CD14-positive monocyte (primary cell): ENCODE results near the gene AKAP12. TPM values are rescaled to one million over a fixed set of nuclear protein-coding genes. Genes with fewer than 3 reads are reported as not detected.

ENCODE experiments used
- DNase-seq, 3 donors: peaks; one replicate each; pipeline ENCODE4 v3.0.0-alpha.2; 2011 to 2022
- H2AFZ ChIP-seq: 2 replicates; pipeline ENCODE4 v1.6.0; 2012; ENCODE audit warnings: mild to moderate bottlenecking, low read depth, low read length, inconsistent platforms; ENCODE audit not compliant: insufficient read depth, poor library complexity, severe bottlenecking
- H3K27ac ChIP-seq, 2 donors: 1 replicate in 1 of 2; 2 replicates in 1 of 2; pipeline ENCODE4 v1.5.1; 2012 to 2013; ENCODE audit warnings: low read length in 2 of 2, control low read depth in 1 of 2, inconsistent platforms in 1 of 2, low read depth in 1 of 2, mild to moderate bottlenecking in 1 of 2
- H3K27me3 ChIP-seq, 2 donors: one replicate each; pipeline versions ENCODE4 v1.6.0 to v1.6.1; 2011 to 2013; ENCODE audit warnings: low read length in 2 of 2; ENCODE audit not compliant: control insufficient read depth in 2 of 2, insufficient read depth in 2 of 2
- H3K36me3 ChIP-seq, 2 donors: replicated peaks in 1 of 2; 1 replicate in 1 of 2; 2 replicates in 1 of 2; pipeline versions ENCODE4 v1.5.1 to v1.6.1; 2012 to 2013; ENCODE audit warnings: low read length in 2 of 2, control low read depth in 1 of 2, inconsistent platforms in 1 of 2, mild to moderate bottlenecking in 1 of 2; ENCODE audit not compliant: insufficient read depth in 2 of 2, control insufficient read depth in 1 of 2
- H3K4me1 ChIP-seq, 2 donors: 1 replicate in 1 of 2; 2 replicates in 1 of 2; pipeline versions ENCODE4 v1.5.1 to v1.6.1; 2012 to 2013; ENCODE audit warnings: low read length in 2 of 2, control low read depth in 1 of 2, inconsistent platforms in 1 of 2, mild to moderate bottlenecking in 1 of 2, moderate library complexity in 1 of 2; ENCODE audit not compliant: insufficient read depth in 2 of 2, control insufficient read depth in 1 of 2
- H3K4me2 ChIP-seq: replicated peaks from 2 replicates; pipeline ENCODE3; 2012; ENCODE audit warnings: low read length, moderate library complexity, mild to moderate bottlenecking; ENCODE audit not compliant: poor library complexity, severe bottlenecking; ENCODE audit errors: extremely low read depth
- H3K4me3 ChIP-seq, 3 experiments: fragments of 200-600 bp in 1 of 3; sonication (generic) in 1 of 3; replicated peaks in 1 of 3; 1 replicate in 2 of 3; 2 replicates in 1 of 3; pipeline ENCODE4 v1.5.1; 2011 to 2013; ENCODE audit warnings: low read length in 3 of 3, mild to moderate bottlenecking in 3 of 3, control low read depth in 2 of 3, low read depth in 2 of 3, inconsistent platforms in 1 of 3, moderate library complexity in 1 of 3
- H3K79me2 ChIP-seq: 2 replicates; pipeline ENCODE4 v1.6.0; 2012; ENCODE audit warnings: mild to moderate bottlenecking, control low read depth, inconsistent platforms, low read length, moderate library complexity; ENCODE audit not compliant: insufficient read depth
- H3K9ac ChIP-seq: 2 replicates; pipeline ENCODE4 v1.6.0; 2017; ENCODE audit warnings: low read length, mild to moderate bottlenecking; ENCODE audit not compliant: insufficient read depth, poor library complexity, severe bottlenecking
- H3K9me3 ChIP-seq, 2 donors: replicated peaks in 1 of 2; 1 replicate in 1 of 2; 2 replicates in 1 of 2; pipeline versions ENCODE4 v1.5.1 to v1.6.1; 2012 to 2013; ENCODE audit warnings: low read length in 2 of 2, control low read depth in 1 of 2; ENCODE audit not compliant: control insufficient read depth in 1 of 2, insufficient read depth in 1 of 2
- H4K20me1 ChIP-seq: 2 replicates; pipeline ENCODE4 v1.6.0; 2012; ENCODE audit warnings: mild to moderate bottlenecking, low read length, control low read depth, moderate library complexity; ENCODE audit not compliant: insufficient read depth
- H3K27ac Mint-ChIP-seq, 7 donors: one replicate each; pipeline ENCODE4 v1.8.0; 2020; ENCODE audit warnings: mild to moderate bottlenecking in 7 of 7, mixed read lengths in 7 of 7, moderate library complexity in 6 of 7, inconsistent platforms in 2 of 7
- H3K27me3 Mint-ChIP-seq, 3 donors: one replicate each; pipeline ENCODE4 v1.8.0; 2021 to 2022; ENCODE audit warnings: low read depth in 3 of 3, mild to moderate bottlenecking in 3 of 3, mixed read lengths in 3 of 3, moderate library complexity in 3 of 3, inconsistent platforms in 1 of 3
- H3K36me3 Mint-ChIP-seq, 2 donors: one replicate each; pipeline ENCODE4 v1.8.0; 2020; ENCODE audit warnings: mixed read lengths in 2 of 2, inconsistent platforms in 1 of 2, mild to moderate bottlenecking in 1 of 2
- H3K4me1 Mint-ChIP-seq: one replicate; pipeline ENCODE4 v1.8.0; 2020; ENCODE audit warnings: mild to moderate bottlenecking, mixed read lengths
- H3K4me3 Mint-ChIP-seq, 2 donors: one replicate each; pipeline ENCODE4 v1.8.0; 2020; ENCODE audit warnings: mild to moderate bottlenecking in 2 of 2, mixed read lengths in 2 of 2, moderate library complexity in 1 of 2
- H3K9me3 Mint-ChIP-seq, 7 donors: one replicate each; pipeline ENCODE4 v1.8.0; 2020 to 2022; ENCODE audit warnings: mixed read lengths in 7 of 7, mild to moderate bottlenecking in 6 of 7, moderate library complexity in 6 of 7, inconsistent platforms in 2 of 7
- WGBS: methylation state at CpG from one replicate; pipeline ENCODE4 v1.1.5; 2013; ENCODE audit warnings: missing lambda C conversion rate; ENCODE audit not compliant: insufficient coverage; 5-methylcytosine and 5-hydroxymethylcytosine counted together
- intact Hi-C, 2 donors: fragments of 100-400 bp; cut with micrococcal nuclease; formaldehyde crosslinking; loops; one replicate each; pipeline versions ENCODE4 v1.15.0 to v1.15.1; 2023
- polyA plus RNA-seq, 3 donors: library from polyadenylated mRNA; depleted of rRNA in 1 of 3; unstranded in 2 of 3; stranded (reverse) in 1 of 3; fragments of 300-500 nt in 2 of 3; fragments of >200 nt in 1 of 3; fragmentation: Illumina TruSeq in 2 of 3; gene quantifications; 1 replicate in 2 of 3; 2 replicates in 1 of 3; pipeline ENCODE4 v1.2.3, GENCODE V29; 2012 to 2021
- TF ChIP-seq, protein P1 (sequence below): fragments of 200-600 bp; IDR thresholded peaks from one replicate; pipeline ENCODE4 v1.8.0; 2022; ENCODE audit warnings: antibody characterized with exemption, mild to moderate bottlenecking

AKAP12 gene
- polyA plus RNA-seq, 3 donors = 0.01 TPM; not detected in 2

DNA sequence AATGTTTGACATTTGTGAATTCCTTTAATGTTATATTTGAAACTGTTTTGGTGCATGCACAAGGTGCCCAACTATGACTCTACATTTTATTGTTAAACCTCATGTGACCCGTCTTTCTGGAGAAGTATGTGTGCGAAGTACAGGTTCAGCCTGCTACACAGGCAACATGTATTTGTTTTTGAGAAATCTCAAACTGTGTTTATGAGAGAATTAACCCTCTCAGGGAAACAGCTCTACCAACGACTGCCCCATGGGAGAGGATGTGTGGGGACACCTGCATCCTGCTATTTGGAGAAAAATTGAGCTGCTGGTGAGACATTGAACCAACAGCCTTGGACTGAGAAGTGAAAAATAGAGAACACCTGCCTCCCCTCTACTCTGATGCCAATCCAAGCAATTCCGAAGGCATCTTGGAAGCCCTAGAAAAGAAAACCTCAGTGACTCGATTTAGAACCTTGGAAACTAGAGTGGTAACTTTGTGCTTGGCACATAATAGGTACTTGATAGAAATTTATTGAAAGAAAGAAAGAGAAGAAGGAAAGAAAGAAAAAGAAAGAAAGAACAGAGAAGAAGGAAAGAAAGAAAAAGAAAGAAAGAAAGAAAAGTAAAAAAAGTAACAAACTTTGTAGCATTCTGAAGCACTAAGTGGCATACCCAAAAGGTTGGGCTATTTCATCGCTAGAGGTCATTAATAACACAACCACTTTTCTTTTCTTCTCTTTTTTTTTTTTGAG lies 2.9 kb upstream of the AKAP12 start:
- Histone ChIP-seq H3K9ac (no peak overlapping the region), H3K4me1 (peaks cover 0 to 5% of the 10 kb centered on the region in 2 donors), H3K79me2 (no peaks in the 10 kb centered on the region), H3K4me3 (no peak overlapping the region), H4K20me1 (no peaks in the 10 kb centered on the region), H3K9me3 (peaks cover 0 to 12% of the 10 kb centered on the region in 2 donors), H3K27me3 (peaks cover 26 to 43% of the 10 kb centered on the region in 2 donors), H3K36me3 (no peaks in the 10 kb centered on the region), H3K27ac (no peak overlapping the region), H3K4me2 (no peak overlapping the region), H2AFZ (no peak overlapping the region)
- intact Hi-C loops = no loop called here
- Mint-ChIP-seq H3K27ac (no peak overlapping the region), H3K4me3 (no peak overlapping the region), H3K27me3 (peaks cover 42 to 58% (median 48%) of the 10 kb centered on the region in 3 donors), H3K36me3 (no peaks in the 10 kb centered on the region), H3K4me1 (peaks cover 7% of the 10 kb centered on the region), H3K9me3 (peaks cover 0 to 11% (median 0%) of the 10 kb centered on the region in 7 donors)
- WGBS = 88% methylated on average over 1 of the region's 6 CpGs
- TF ChIP-seq, protein P1, sequence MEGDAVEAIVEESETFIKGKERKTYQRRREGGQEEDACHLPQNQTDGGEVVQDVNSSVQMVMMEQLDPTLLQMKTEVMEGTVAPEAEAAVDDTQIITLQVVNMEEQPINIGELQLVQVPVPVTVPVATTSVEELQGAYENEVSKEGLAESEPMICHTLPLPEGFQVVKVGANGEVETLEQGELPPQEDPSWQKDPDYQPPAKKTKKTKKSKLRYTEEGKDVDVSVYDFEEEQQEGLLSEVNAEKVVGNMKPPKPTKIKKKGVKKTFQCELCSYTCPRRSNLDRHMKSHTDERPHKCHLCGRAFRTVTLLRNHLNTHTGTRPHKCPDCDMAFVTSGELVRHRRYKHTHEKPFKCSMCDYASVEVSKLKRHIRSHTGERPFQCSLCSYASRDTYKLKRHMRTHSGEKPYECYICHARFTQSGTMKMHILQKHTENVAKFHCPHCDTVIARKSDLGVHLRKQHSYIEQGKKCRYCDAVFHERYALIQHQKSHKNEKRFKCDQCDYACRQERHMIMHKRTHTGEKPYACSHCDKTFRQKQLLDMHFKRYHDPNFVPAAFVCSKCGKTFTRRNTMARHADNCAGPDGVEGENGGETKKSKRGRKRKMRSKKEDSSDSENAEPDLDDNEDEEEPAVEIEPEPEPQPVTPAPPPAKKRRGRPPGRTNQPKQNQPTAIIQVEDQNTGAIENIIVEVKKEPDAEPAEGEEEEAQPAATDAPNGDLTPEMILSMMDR = no peak
- no peak for DNase-seq

DNA sequence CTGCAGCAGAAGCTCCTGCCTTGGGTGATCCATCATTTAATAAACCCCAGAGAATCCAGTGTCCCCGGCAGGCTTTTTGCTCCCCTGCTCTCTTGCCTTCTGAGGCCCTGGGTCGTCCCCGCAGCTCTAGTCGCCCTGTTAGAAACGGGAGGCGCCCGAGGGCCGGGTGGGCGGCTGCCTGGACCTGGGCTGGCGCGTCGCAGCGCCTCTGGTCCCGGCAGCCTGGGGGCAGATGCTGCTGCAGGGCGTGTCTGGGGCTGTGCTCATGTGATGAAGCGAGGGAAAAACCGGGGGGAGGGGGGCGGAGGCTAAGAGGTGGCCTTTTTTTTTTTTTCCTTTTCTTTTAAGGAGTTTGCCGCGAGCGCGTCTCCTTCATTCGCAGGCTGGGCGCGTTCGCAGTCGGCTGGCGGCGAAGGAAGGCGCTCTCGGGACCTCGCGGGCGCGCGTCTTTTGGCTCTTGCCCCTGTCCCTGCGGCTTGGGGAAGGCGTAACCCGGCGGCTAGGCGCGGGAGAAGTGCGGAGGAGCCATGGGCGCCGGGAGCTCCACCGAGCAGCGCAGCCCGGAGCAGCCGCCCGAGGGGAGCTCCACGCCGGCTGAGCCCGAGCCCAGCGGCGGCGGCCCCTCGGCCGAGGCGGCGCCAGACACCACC lies 394 bp downstream of the AKAP12 start:
- H3K4me3 ChIP-seq = no peak overlapping the region
- 0% methylated on average over 49 of the region's 60 CpGs for WGBS
- H3K36me3 ChIP-seq = no peaks in the 10 kb centered on the region
- H3K27me3 ChIP-seq = peaks cover 41 to 68% of the 10 kb centered on the region in 2 donors
- no peaks in the 10 kb centered on the region for H4K20me1 ChIP-seq
- Mint-ChIP-seq H3K27ac (no peak overlapping the region), H3K4me1 (peaks cover 7% of the 10 kb centered on the region), H3K9me3 (peaks cover 0 to 13% (median 0%) of the 10 kb centered on the region in 7 donors), H3K36me3 (no peaks in the 10 kb centered on the region), H3K4me3 (peak overlapping the region; percentile 58 to 89), H3K27me3 (peaks cover 60 to 78% (median 64%) of the 10 kb centered on the region in 3 donors)
- TF ChIP-seq, protein P1 = no peak
- intact Hi-C loops = no loop called here
- no peak overlapping the region for H3K9ac ChIP-seq
- peak overlapping the region; percentile 44 for H3K4me2 ChIP-seq
- H3K27ac ChIP-seq = no peak overlapping the region
- peaks cover 0 to 12% of the 10 kb centered on the region in 2 donors for H3K9me3 ChIP-seq
- H3K4me1 ChIP-seq = peaks cover 0 to 5% of the 10 kb centered on the region in 2 donors
- H3K79me2 ChIP-seq = no peaks in the 10 kb centered on the region
- DNase-seq = no peak
- peak overlapping the region; percentile 29 for H2AFZ ChIP-seq
